Liver (tissue), 9 donors: ENCODE results near the gene CALHM3. TPM values are rescaled to one million over a fixed set of nuclear protein-coding genes. Genes with fewer than 3 reads are reported as not detected.

ENCODE experiments used
- DNase-seq: peaks from one replicate; pipeline ENCODE4 v3.0.0-alpha.2; 2017; ENCODE audit warnings: low spot score
- H3K27ac ChIP-seq, 2 donors: one replicate each; pipeline ENCODE4 v1.7.0; 2013; ENCODE audit warnings: inconsistent platforms in 2 of 2, low read length in 2 of 2, control low read depth in 1 of 2, low read depth in 1 of 2, mild to moderate bottlenecking in 1 of 2
- H3K27me3 ChIP-seq, 4 donors: one replicate each; pipeline versions ENCODE4 v1.6.1 to v1.7.0; 2013; ENCODE audit warnings: low read length in 3 of 4, inconsistent platforms in 1 of 4, mild to moderate bottlenecking in 1 of 4, moderate library complexity in 1 of 4; ENCODE audit not compliant: control insufficient read depth in 4 of 4, insufficient read depth in 4 of 4
- H3K36me3 ChIP-seq, 4 donors: one replicate each; pipeline versions ENCODE4 v1.6.1 to v1.7.0; 2013; ENCODE audit warnings: low read length in 3 of 4, mild to moderate bottlenecking in 3 of 4, low read depth in 1 of 4, moderate library complexity in 1 of 4; ENCODE audit not compliant: control insufficient read depth in 4 of 4, insufficient read depth in 3 of 4
- H3K4me1 ChIP-seq, 4 donors: one replicate each; pipeline versions ENCODE4 v1.6.1 to v1.7.0; 2013; ENCODE audit warnings: low read length in 3 of 4, mild to moderate bottlenecking in 3 of 4, moderate library complexity in 1 of 4; ENCODE audit not compliant: control insufficient read depth in 4 of 4, insufficient read depth in 4 of 4
- H3K4me3 ChIP-seq, 3 donors: one replicate each; pipeline versions ENCODE4 v1.6.1 to v1.7.0; 2013; ENCODE audit warnings: low read length in 3 of 3, control low read depth in 1 of 3, low read depth in 1 of 3, mild to moderate bottlenecking in 1 of 3
- H3K9ac ChIP-seq, 2 donors: one replicate each; pipeline ENCODE4 v1.7.0; 2013; ENCODE audit warnings: low read length in 2 of 2, mild to moderate bottlenecking in 2 of 2, moderate library complexity in 2 of 2, control low read depth in 1 of 2, low read depth in 1 of 2
- H3K9me3 ChIP-seq, 4 donors: one replicate each; pipeline versions ENCODE4 v1.6.1 to v1.7.0; 2013; ENCODE audit warnings: low read length in 3 of 4; ENCODE audit not compliant: control insufficient read depth in 4 of 4
- EGR1 ChIP-seq, 2 donors: IDR thresholded peaks; 2 replicates each; pipeline ENCODE4 v1.6.1; 2016 to 2018; ENCODE audit warnings: antibody characterized with exemption in 2 of 2, low read depth in 2 of 2
- FOXA1 ChIP-seq: IDR thresholded peaks from 2 replicates; pipeline ENCODE4 v1.6.1; 2016; ENCODE audit warnings: antibody characterized with exemption
- FOXA2 ChIP-seq: IDR thresholded peaks from 2 replicates; pipeline ENCODE4 v1.6.1; 2016; ENCODE audit warnings: antibody characterized with exemption
- HNF4A ChIP-seq, 2 donors: conservative IDR thresholded peaks; 2 replicates each; pipeline ENCODE4 v1.6.1; 2016; ENCODE audit warnings: antibody characterized with exemption in 2 of 2, mild to moderate bottlenecking in 2 of 2
- HNF4G ChIP-seq: IDR thresholded peaks from 2 replicates; pipeline ENCODE4 v1.6.1; 2016; ENCODE audit warnings: antibody characterized with exemption
- JUND ChIP-seq, 2 donors: IDR thresholded peaks; 2 replicates each; pipeline ENCODE4 v1.6.1; 2016; ENCODE audit warnings: antibody characterized with exemption in 2 of 2
- NR2F2 ChIP-seq: IDR thresholded peaks from 2 replicates; pipeline ENCODE4 v1.6.1; 2016; ENCODE audit warnings: antibody characterized with exemption
- RAD21 ChIP-seq, 2 donors: IDR thresholded peaks; 2 replicates each; pipeline ENCODE4 v1.6.1; 2016; ENCODE audit warnings: antibody characterized with exemption in 2 of 2, mild to moderate bottlenecking in 2 of 2
- TAF1 ChIP-seq: conservative IDR thresholded peaks from 2 replicates; pipeline ENCODE4 v1.6.1; 2016; ENCODE audit warnings: antibody characterized with exemption, mild to moderate bottlenecking
- YY1 ChIP-seq: IDR thresholded peaks from 2 replicates; pipeline ENCODE4 v1.6.1; 2016; ENCODE audit warnings: antibody characterized with exemption, mild to moderate bottlenecking
- WGBS: extraction: QIAGEN DNeasy Blood & Tissue Kit; methylation state at CpG from one replicate; pipeline ENCODE4 v1.1.7; 2013; 5-methylcytosine and 5-hydroxymethylcytosine counted together
- polyA plus RNA-seq, 2 donors: library from polyadenylated mRNA; stranded (reverse) in 1 of 2; unstranded in 1 of 2; fragments of 200-250 nt in 1 of 2; fragments of >200 nt in 1 of 2; fragmentation: Nextera tagmentation in 1 of 2; extraction: Ambion mirVana in 1 of 2; gene quantifications; one replicate each; pipeline versions ENCODE4 v1.2.1 to v1.2.3, GENCODE V29; 2013 to 2015
- total RNA-seq, 2 donors: library from RNA; depleted of rRNA; stranded (reverse); fragments of >200 nt; gene quantifications; one replicate each; pipeline ENCODE4 v1.2.3, GENCODE V29; 2014
- TF ChIP-seq, protein P1 (sequence below): IDR thresholded peaks from 2 replicates; pipeline ENCODE4 v1.6.1; 2016; ENCODE audit warnings: antibody characterized with exemption
- TF ChIP-seq, protein P2 (sequence below): fragments of 150-350 bp; IDR thresholded peaks from 2 replicates; pipeline ENCODE4 v1.5.1; 2017; ENCODE audit warnings: improper control_type of control experiment, low read depth, low read length; ENCODE audit not compliant: missing input control
- TF ChIP-seq, protein P3 (sequence below): IDR thresholded peaks from 2 replicates; pipeline ENCODE4 v1.6.1; 2016; ENCODE audit warnings: antibody characterized with exemption
- TF ChIP-seq, protein P4 (sequence below): IDR thresholded peaks from 2 replicates; pipeline ENCODE4 v1.6.1; 2016; ENCODE audit warnings: antibody characterized with exemption, mild to moderate bottlenecking
- donor health status: healthy.
- donor health status: healthy.
- donor health status: healthy.
- donor health status: healthy.
- donor health status: healthy.

CALHM3 gene
- total and polyA plus RNA-seq, 4 donors, result 0.14 TPM; not detected in 3

DNA sequence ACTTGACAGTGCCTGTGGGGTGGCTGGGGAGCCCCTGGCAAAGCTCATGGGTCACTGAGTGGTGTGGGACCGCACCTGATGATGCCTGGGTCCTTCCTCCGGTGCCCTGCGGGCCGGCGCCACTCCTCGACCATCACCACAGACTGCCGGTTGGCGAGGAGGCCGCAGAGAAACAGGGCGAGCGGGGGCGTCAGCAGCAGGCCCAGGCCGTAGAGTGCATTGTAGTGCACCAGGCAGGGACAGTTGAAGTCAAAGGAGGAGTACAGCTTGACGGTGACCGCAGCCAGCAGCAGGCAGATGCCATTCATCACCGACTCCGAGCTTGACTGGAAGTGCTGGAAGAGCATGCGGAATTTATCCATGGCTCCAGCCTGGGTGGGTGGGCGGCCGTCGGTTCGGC lies 369 bp downstream of the CALHM3 start:
- 90% methylated on average over 22 of the region's 22 CpGs for WGBS
- no peak overlapping the region for H3K9ac ChIP-seq
- no peak overlapping the region for H3K4me3 ChIP-seq
- no peaks in the 10 kb centered on the region for H3K27me3 ChIP-seq
- H3K9me3 ChIP-seq, result no peaks in the 10 kb centered on the region
- TF ChIP-seq RAD21 (IDR thresholded peaks at IDR 0.05) (no peak), EGR1 (IDR thresholded peaks at IDR 0.05; ENCODE audit: low read depth in 2 of 2) (no peak), YY1 (no peak), TAF1 (no peak), NR2F2 (no peak), HNF4G (no peak), FOXA2 (no peak), FOXA1 (no peak), JUND (IDR thresholded peaks at IDR 0.05) (no peak)
- TF ChIP-seq, protein P1, sequence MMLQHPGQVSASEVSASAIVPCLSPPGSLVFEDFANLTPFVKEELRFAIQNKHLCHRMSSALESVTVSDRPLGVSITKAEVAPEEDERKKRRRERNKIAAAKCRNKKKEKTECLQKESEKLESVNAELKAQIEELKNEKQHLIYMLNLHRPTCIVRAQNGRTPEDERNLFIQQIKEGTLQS, result no peak
- TF ChIP-seq, protein P2, sequence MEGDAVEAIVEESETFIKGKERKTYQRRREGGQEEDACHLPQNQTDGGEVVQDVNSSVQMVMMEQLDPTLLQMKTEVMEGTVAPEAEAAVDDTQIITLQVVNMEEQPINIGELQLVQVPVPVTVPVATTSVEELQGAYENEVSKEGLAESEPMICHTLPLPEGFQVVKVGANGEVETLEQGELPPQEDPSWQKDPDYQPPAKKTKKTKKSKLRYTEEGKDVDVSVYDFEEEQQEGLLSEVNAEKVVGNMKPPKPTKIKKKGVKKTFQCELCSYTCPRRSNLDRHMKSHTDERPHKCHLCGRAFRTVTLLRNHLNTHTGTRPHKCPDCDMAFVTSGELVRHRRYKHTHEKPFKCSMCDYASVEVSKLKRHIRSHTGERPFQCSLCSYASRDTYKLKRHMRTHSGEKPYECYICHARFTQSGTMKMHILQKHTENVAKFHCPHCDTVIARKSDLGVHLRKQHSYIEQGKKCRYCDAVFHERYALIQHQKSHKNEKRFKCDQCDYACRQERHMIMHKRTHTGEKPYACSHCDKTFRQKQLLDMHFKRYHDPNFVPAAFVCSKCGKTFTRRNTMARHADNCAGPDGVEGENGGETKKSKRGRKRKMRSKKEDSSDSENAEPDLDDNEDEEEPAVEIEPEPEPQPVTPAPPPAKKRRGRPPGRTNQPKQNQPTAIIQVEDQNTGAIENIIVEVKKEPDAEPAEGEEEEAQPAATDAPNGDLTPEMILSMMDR, result no peak
- TF ChIP-seq, protein P3, sequence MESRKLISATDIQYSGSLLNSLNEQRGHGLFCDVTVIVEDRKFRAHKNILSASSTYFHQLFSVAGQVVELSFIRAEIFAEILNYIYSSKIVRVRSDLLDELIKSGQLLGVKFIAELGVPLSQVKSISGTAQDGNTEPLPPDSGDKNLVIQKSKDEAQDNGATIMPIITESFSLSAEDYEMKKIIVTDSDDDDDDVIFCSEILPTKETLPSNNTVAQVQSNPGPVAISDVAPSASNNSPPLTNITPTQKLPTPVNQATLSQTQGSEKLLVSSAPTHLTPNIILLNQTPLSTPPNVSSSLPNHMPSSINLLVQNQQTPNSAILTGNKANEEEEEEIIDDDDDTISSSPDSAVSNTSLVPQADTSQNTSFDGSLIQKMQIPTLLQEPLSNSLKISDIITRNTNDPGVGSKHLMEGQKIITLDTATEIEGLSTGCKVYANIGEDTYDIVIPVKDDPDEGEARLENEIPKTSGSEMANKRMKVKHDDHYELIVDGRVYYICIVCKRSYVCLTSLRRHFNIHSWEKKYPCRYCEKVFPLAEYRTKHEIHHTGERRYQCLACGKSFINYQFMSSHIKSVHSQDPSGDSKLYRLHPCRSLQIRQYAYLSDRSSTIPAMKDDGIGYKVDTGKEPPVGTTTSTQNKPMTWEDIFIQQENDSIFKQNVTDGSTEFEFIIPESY, result no peak
- TF ChIP-seq, protein P4, sequence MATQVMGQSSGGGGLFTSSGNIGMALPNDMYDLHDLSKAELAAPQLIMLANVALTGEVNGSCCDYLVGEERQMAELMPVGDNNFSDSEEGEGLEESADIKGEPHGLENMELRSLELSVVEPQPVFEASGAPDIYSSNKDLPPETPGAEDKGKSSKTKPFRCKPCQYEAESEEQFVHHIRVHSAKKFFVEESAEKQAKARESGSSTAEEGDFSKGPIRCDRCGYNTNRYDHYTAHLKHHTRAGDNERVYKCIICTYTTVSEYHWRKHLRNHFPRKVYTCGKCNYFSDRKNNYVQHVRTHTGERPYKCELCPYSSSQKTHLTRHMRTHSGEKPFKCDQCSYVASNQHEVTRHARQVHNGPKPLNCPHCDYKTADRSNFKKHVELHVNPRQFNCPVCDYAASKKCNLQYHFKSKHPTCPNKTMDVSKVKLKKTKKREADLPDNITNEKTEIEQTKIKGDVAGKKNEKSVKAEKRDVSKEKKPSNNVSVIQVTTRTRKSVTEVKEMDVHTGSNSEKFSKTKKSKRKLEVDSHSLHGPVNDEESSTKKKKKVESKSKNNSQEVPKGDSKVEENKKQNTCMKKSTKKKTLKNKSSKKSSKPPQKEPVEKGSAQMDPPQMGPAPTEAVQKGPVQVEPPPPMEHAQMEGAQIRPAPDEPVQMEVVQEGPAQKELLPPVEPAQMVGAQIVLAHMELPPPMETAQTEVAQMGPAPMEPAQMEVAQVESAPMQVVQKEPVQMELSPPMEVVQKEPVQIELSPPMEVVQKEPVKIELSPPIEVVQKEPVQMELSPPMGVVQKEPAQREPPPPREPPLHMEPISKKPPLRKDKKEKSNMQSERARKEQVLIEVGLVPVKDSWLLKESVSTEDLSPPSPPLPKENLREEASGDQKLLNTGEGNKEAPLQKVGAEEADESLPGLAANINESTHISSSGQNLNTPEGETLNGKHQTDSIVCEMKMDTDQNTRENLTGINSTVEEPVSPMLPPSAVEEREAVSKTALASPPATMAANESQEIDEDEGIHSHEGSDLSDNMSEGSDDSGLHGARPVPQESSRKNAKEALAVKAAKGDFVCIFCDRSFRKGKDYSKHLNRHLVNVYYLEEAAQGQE, result no peak
- H3K36me3 ChIP-seq, result no peaks in the 10 kb centered on the region
- DNase-seq, result no peak
- no peak overlapping the region for H3K27ac ChIP-seq
- no peaks in the 10 kb centered on the region for H3K4me1 ChIP-seq

DNA sequence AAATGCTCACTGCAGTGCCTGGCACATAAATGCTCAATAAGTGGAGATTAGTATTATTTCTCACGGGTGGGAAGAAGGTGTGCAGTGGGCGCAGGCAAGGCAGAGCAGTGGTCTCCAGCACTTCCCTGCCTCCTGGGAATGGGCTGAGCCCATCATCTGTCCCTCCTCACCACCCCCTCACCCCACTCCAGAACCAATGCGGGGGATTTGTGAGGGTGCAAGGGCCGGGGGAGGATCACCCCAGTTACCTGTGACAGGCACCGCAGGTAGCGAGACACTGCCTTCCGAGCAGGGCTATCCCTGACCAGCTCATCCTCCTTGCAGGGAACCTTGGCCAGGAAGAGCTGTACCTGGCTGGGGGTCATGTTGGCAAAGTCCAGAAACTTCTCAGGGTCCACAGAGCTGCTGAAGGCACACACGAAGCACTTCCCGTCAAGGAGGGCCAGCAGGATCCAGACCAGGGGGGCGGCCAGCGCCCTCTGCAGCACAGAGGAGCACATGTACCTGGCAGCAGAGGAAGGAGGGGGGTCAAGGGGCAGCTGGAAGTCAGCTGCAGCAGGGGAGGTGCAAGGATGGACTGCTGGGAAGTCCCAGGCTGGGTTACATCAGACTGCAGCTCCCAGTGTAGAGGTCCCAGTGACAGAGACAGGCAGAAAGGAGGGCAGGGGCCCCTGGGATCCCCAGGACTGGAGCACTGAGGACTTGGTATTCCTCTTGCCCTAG lies 2.8 kb downstream of the CALHM3 start:
- H3K4me3 ChIP-seq, result no peak overlapping the region
- 75% methylated on average over 11 of the region's 11 CpGs for WGBS
- H3K4me1 ChIP-seq, result no peaks in the 10 kb centered on the region
- H3K9ac ChIP-seq, result no peak overlapping the region
- H3K27me3 ChIP-seq, result no peaks in the 10 kb centered on the region
- H3K9me3 ChIP-seq, result no peaks in the 10 kb centered on the region
- no peaks in the 10 kb centered on the region for H3K36me3 ChIP-seq
- H3K27ac ChIP-seq, result no peak overlapping the region
- no peak for TF ChIP-seq RAD21 (IDR thresholded peaks at IDR 0.05)
- TF ChIP-seq FOXA1, result no peak
- no peak for TF ChIP-seq JUND (IDR thresholded peaks at IDR 0.05)
- no peak for TF ChIP-seq HNF4A (conservative IDR thresholded peaks at IDR 0.05)
- no peak for TF ChIP-seq NR2F2
- no peak for DNase-seq
